ENCODE measurements around the gene LRRC73. TPM values are rescaled to one million over a fixed set of nuclear protein-coding genes. Genes with fewer than 3 reads are reported as not detected.

The LRRC73 gene
- total and polyA plus RNA-seq, 9 of the 15 experiments (the other 6 are each of a cell fraction or from before 2014, with no cell fraction given), result 0.07 to 0.55 (median 0.16) TPM; not detected in 3

DNA sequence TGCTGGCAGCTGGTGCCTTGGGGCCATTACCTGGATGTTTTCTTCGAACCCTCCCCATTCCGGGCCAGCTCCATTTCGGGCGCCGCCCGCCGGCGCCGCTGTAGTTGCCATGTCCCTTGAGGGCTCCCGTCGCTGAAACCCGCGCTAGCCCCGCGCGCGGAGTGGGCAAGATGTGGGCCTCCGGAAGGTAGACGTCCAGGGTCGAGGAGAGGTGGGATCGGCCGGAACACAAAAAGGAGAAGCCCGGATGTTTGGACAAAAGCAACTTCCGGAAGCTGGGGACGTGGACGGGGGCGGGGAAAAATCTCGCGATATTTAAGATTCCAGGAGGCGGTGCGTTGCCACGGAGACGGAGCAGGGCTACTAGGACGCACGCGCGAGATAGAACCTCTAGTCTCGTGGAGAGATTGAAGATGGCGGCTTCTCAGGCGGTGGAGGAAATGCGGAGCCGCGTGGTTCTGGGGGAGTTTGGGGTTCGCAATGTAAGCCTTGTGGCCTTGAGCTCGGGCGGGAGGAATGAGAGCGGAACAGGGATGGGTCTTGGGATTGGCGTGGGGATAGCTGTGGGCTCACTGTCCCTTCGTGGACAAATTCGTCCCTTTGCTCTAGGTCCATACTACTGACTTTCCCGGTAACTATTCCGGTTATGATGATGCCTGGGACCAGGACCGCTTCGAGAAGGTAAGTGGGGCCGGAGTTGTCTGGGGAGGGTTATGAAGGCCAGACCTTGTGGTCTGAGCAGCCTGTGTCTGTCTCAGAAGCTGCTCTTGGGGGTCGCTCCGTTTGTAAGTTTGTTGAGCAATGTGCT lies 6.8 kb upstream of the LRRC73 start, which contains the start of the genes POLR1C and YIPF3 (continued):
- TF ChIP-seq, protein P1, sequence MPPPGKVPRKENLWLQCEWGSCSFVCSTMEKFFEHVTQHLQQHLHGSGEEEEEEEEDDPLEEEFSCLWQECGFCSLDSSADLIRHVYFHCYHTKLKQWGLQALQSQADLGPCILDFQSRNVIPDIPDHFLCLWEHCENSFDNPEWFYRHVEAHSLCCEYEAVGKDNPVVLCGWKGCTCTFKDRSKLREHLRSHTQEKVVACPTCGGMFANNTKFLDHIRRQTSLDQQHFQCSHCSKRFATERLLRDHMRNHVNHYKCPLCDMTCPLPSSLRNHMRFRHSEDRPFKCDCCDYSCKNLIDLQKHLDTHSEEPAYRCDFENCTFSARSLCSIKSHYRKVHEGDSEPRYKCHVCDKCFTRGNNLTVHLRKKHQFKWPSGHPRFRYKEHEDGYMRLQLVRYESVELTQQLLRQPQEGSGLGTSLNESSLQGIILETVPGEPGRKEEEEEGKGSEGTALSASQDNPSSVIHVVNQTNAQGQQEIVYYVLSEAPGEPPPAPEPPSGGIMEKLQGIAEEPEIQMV (tag; conservative IDR thresholded peaks at IDR 0.05; ENCODE audit: low read depth), result no peak
- TF ChIP-seq, protein P2, sequence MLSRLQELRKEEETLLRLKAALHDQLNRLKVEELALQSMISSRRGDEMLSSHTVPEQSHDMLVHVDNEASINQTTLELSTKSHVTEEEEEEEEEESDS (CRISPR knock-in tag; IDR thresholded peaks at IDR 0.05), result no peak
- TF ChIP-seq ZBED1 (IDR thresholded peaks at IDR 0.05) (no peak), MAFF (IDR thresholded peaks at IDR 0.05; ENCODE audit: low read length) (peak; percentile 65), ZNF79 (CRISPR knock-in tag; IDR thresholded peaks at IDR 0.05; ENCODE audit: low read depth) (no peak), SIRT6 (IDR thresholded peaks at IDR 0.05; ENCODE audit: low read depth, low read length) (no peak), ILF3 (IDR thresholded peaks at IDR 0.05; ENCODE audit: borderline replicate concordance) (no peak), RHOXF2B (CRISPR knock-in tag; conservative IDR thresholded peaks at IDR 0.05) (no peak), NFIX (CRISPR knock-in tag; IDR thresholded peaks at IDR 0.05; ENCODE audit: low read depth) (no peak), MEF2A (IDR thresholded peaks at IDR 0.05; ENCODE audit: control insufficient read depth, low read depth, low read length) (no peak), SRSF3 (IDR thresholded peaks at IDR 0.05; ENCODE audit: insufficient read depth, low read length) (no peak), FOSL1 (tag; conservative IDR thresholded peaks at IDR 0.05) (peak; percentile 48; the same call in 1 of the 2 replicates), SOX6 (IDR thresholded peaks at IDR 0.05) (no peak), ARNT (IDR thresholded peaks at IDR 0.05) (peak in 1 of 2 experiments; percentile 48; a peak in 1 of 4 replicates), ARHGAP35 (IDR thresholded peaks at IDR 0.05; ENCODE audit: partially characterized antibody) (peak; percentile 94), DNMT1 (IDR thresholded peaks at IDR 0.05) (no peak), MYNN (IDR thresholded peaks at IDR 0.05) (0 out of 2 replicates have a peak, but pooled peaks have one; percentile 27), MYNN (CRISPR knock-in tag; IDR thresholded peaks at IDR 0.05) (no peak), MBD1 (CRISPR knock-in tag; IDR thresholded peaks at IDR 0.05) (no peak), IRF9 (tag; IDR thresholded peaks at IDR 0.05) (no peak), POLR2B (IDR thresholded peaks at IDR 0.05; ENCODE audit: low read depth, partially characterized antibody) (peak; percentile 97), NCOA6 (IDR thresholded peaks at IDR 0.05) (no peak), ATF1 (CRISPR knock-in tag; IDR thresholded peaks at IDR 0.05) (no peak), ATF1 (tag; IDR thresholded peaks at IDR 0.05) (peak; percentile 76)
- TF ChIP-seq, protein P3, sequence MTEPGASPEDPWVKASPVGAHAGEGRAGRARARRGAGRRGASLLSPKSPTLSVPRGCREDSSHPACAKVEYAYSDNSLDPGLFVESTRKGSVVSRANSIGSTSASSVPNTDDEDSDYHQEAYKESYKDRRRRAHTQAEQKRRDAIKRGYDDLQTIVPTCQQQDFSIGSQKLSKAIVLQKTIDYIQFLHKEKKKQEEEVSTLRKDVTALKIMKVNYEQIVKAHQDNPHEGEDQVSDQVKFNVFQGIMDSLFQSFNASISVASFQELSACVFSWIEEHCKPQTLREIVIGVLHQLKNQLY (CRISPR knock-in tag; conservative IDR thresholded peaks at IDR 0.05), result 0 out of 4 replicates have a peak, but pooled peaks of 1 of the 2 experiments have one; percentile 67

All from K562 (cell line).